Left renal cortex interstitium (tissue), 4 donors: ENCODE results near the gene LRRC56. TPM values are rescaled to one million over a fixed set of nuclear protein-coding genes. Genes with fewer than 3 reads are reported as not detected.
A peak's percentile ranks its signal among the peaks of the same experiment; 100 is the strongest.

Experiments
- DNase-seq, 4 donors: peaks; one replicate each; pipeline ENCODE4 v3.0.0-alpha.2; 2013; ENCODE audit warnings: low read depth in 4 of 4, low spot score in 2 of 4, missing footprints in 1 of 4
- polyA plus RNA-seq, 4 donors: library from polyadenylated mRNA; unstranded; fragments of 120-200 nt; gene quantifications; one replicate each; pipeline ENCODE4 v1.2.1, GENCODE V29; 2013; ENCODE audit not compliant: insufficient read length in 4 of 4

Gene LRRC56
- polyA plus RNA-seq, 4 donors: 2.8 to 6.1 (median 5.1) TPM

- DNase-seq: no peak
These were observed 19.4 kb downstream of the LRRC56 start for GRCh38 chr11:556662-557256.

- DNase-seq: no peak
These were observed 20.2 kb downstream of the LRRC56 start for GRCh38 chr11:557328-558132.

- no peak for DNase-seq
These were observed 21.2 kb downstream of the LRRC56 start for GRCh38 chr11:558503-558902.

- no peak for DNase-seq
These were observed 21.8 kb downstream of the LRRC56 start for GRCh38 chr11:559020-559620.

GRCh38 chr11:559712-560304, 22.5 kb downstream of the LRRC56 start:
- DNase-seq: no peak

- DNase-seq: peak in 2 of 4 donors; percentile 75 to 79
These were observed 23.2 kb downstream of the LRRC56 start, which contains the start of the genes LMNTD2 and RASSF7 for GRCh38 chr11:560305-561147. Gene LMNTD2, minus strand, starts transcription at chr11:560738. Its CDS starts 22 bp downstream, at chr11:560716. Gene RASSF7, plus strand, starts transcription at chr11:560970. Its CDS starts 799 bp downstream, at chr11:561769.

- peak in 1 of 4 donors; percentile 77 for DNase-seq
These were observed 24.0 kb downstream of the LRRC56 start for GRCh38 chr11:561148-562003.

GRCh38 chr11:562046-562645, 24.8 kb downstream of the LRRC56 start:
- DNase-seq: no peak

- no peak for DNase-seq
These were observed 25.9 kb downstream of the LRRC56 start for GRCh38 chr11:563066-563811.

- DNase-seq: no peak
These were observed 26.7 kb downstream of the LRRC56 start for GRCh38 chr11:563812-564578.

GRCh38 chr11:565921-566509, 28.7 kb downstream of the LRRC56 start:
- DNase-seq: no peak

- DNase-seq: no peak
These were observed 29.8 kb downstream of the LRRC56 start for GRCh38 chr11:567011-567628.

GRCh38 chr11:567629-568292, 30.4 kb downstream of the LRRC56 start:
- no peak for DNase-seq

- DNase-seq: peak in 2 of 4 donors; percentile 78 to 79
These were observed 31.2 kb downstream of the LRRC56 start for GRCh38 chr11:568306-569157.
